GM21786 (cell line): ENCODE data around the gene SLC26A4.
A peak's percentile ranks its signal among the peaks of the same experiment; 100 is the strongest.

ENCODE experiments used
- ATAC-seq: cut with Tn5 transposase; IDR thresholded peaks from one replicate; pipeline ENCODE4 v1.9.1; 2021; ENCODE audit not compliant: unreplicated experiment

The SLC26A4 gene

DNA sequence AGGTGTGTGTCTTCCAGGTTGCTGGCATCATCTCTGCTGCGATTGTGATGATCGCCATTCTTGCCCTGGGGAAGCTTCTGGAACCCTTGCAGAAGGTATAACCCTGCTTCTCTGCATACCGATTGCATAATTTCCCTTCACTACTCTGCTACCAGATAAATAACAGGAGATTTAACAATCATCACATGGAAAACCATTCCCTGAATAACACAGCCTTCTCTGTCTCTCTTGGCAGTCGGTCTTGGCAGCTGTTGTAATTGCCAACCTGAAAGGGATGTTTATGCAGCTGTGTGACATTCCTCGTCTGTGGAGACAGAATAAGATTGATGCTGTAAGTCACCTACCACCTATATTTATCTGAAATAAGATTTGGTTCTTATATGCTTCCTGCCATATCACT lies 33.8 kb downstream of the SLC26A4 start:
- no peak for ATAC-seq

DNA sequence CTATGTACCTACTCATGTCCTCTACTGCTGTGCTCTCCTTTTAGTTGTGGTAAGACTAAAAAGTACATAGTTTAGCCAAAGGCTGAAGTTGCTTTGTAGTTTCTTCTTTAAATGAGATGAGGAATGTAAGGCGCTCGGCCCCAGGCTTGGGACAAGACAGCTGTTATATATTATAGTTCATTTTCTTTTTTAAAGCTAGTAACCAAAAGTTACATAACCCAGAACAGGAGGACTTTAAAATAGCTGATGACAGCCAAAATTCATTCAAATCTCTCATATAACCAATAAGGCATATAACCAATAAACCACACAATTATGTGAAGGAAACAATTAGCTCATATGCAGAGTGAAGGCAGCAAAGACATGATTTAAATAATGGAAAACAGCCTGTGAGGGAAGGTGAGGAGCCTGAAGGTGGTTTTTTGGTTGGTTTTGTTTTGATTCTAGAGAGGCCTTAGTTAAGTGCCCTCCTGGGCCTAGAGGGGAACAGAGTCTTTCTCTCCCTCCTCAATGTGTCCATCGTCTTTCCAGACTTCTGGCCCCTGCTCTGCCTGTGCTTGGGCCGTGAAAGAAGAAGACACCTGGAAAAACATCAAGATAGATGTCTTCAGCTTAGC lies 35.8 kb downstream of the SLC26A4 start:
- no peak for ATAC-seq

DNA sequence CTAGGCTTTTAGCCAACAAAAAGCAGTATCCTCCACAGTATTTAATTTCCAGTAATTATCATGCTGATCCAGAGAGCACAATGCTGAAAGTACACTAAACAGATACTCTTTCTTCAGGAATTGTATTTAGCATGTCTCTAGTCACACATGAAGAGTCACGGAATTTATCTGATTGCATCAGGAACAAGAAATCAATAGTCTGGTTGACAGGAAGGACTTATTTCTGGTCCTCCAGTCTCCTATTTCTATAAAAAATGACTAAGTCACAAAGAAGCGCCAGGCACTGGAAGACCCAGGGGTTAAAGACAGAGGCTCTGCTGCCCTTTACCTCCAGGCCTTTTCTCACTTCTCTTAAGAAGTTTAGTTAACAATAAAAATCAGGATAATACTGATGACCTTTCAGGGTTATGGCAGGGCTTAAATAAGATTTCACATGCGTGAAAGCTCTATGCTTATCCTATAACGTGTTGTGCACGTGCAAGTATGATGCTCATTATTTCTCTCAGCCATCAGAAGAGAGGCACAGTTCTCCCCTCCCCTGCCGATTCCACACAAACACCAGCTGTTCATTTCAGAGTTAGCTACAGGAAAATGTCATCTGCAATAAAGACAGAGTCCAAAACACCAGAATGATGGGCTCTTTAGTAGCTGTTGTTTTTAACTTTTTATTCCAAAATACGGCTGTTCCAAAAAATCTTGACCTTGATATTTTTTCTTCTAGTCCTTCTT lies 36.9 kb downstream of the SLC26A4 start:
- ATAC-seq: no peak

DNA sequence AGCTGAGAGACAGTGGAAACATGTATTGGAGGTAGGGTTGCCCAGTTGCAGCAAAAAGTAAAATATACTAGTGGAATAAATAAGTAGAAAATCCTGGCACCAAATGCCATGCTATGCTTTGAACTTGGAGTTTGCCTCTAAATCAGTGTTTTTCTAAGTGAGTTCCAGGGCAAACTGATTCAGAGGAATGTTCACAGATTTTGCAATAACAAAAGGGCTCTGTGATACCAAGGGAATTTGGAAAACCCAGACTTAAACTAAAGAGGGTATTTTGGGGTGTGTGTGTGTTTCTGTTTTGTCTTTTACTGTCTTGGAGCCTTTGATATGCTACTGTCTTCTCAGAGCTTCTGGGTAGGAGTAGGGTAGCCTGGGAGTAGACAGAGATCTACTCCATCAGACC lies 39.9 kb downstream of the SLC26A4 start:
- no peak for ATAC-seq

DNA sequence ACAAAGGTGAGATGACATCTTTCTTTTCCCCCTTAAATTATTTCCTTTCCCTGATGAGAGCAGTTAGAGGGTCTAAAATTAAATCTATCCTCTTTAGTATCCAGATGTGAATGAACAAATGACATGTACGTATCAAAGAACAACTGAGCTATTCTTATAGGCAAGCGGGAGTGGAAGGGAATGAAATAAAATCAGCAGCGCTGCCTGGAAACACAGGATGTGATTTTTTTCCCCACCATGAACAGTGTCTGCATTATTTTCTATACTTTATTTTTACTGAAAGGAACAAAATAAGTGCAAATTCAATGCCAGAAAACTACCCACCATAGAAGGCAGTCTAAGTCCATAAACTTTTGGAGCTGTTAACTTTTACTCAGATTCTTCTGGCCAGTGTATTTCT lies 40.6 kb downstream of the SLC26A4 start:
- ATAC-seq: no peak

DNA sequence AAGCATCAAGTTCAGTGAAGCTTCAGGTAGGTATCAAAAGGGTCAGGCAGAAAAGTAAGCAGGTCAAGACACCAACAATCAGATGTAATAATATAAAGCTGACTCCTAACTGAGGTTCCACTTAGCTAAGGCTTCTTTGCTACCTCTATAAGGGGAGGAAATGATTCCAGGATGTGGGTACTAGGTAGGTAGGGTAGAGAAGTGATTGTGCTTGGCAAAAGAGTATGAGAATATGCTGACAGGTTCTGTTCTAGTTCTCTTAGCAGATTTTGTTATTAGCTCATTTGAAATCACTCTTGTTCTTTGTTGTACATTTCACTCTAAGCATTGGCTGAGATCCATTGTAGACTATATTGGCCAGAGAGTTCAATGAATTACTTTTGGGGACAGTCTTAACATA lies 42.6 kb downstream of the SLC26A4 start:
- no peak for ATAC-seq

DNA sequence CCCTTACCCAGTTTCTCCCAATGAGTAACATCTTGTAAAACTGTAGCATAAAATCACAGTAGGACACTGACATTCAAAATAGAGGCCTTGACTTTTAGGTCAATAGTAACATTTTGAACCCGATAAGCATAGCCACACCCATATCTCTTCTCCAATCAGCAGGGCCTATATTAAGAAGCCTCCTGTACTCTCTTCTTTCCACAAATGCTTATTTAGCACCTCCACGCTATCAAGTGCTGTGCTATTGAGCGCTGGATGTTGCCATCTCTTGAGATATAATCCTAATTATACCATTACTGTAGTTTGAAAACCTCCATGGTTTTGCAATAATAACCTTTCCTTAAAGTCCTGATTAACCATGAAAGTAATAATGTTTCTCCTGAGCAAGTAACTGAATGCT lies 43.2 kb downstream of the SLC26A4 start:
- ATAC-seq: no peak

DNA sequence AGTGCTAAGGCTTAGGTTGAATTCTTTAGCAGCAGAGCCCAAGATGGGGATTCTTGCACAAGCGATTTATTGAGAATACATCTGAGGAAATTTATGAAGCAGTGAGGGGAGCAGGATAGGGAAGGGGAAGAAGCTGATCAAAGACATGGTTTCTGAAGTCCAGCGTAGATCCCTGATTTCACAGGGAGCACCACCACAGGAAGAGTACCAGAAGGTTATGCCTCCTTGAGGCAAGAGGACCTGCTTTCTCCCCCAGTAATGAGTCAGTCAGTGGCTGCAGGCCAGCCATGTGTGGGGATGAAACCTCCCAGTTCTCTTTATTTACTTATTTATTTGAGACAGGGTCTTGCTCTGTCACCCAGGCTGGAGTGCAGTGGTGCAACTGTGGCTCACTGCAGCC lies 48.3 kb downstream of the SLC26A4 start:
- no peak for ATAC-seq

DNA sequence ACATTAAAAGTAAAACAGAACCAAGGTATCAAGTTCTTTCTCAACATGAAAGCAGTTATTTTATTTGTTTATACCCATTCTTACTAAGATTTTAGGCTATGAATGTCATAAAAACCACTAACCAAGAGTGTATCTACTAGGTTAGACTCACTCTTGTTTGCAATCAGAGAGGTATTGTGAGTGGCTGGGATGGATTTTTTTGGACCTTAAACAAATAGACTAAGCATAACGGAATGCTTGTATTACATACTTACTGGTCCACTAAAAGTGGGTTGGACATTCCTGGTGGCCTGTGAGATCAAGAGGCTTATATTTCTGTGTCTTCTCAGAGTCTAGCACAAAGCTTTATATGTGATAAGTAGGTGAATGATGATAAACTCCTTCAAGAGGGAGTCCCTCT lies 50.7 kb downstream of the SLC26A4 start:
- no peak for ATAC-seq

DNA sequence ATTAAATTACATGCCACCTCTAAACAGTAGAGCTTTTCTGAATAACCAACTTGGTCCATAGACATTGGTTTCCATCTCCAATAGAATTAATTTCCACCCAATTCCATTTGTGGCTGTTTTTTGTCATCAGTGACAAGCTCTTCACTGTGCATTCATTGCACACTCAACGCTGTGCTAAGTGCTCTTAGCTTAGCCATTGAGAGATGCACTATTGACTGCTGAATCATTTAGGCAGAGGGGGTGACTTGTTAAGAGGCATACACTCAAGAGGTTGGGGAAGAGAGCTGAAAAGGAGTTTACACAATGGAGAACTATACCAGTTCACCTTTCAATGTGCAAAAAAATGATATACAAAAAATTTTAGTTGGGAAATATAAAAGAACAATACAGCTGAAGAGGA lies 51.4 kb downstream of the SLC26A4 start:
- no peak for ATAC-seq

DNA sequence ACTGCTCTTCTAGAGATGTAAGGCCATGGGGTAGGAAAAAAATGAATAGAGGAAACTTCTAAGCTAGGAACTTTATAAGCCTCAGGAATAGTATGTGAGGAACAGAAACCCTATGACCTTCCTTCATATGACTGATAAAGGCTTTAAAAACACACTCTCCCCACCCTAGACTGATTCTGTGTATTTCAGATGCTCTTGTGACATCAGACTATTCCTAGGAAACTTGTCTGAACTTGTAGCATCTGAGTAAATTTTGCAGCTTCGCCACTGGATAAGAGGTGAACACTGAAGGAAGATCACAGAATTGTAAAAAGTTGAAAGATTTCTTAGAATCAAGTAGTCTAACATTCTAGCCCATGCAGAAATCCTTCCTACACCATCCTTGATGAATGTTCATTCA lies 52.3 kb downstream of the SLC26A4 start:
- no peak for ATAC-seq

DNA sequence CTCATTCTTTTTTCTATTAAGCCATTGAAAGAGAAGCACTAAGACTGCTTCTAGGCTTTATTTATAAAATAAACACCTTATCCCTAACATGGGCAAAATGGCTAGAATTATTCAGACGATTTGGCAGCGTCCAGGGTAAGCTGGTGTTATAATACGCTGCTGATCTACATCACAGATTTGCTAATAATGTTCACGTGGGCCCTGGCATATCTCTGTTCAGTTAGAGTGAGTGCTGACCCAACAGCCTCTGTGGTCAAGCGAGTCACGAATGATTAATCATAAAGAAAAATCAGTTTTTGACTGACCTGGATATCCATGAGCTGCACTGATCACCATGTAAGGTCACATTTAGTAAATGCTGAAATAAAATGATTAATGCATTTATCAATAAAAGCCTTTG lies 54.9 kb downstream of the SLC26A4 start:
- no peak for ATAC-seq

DNA sequence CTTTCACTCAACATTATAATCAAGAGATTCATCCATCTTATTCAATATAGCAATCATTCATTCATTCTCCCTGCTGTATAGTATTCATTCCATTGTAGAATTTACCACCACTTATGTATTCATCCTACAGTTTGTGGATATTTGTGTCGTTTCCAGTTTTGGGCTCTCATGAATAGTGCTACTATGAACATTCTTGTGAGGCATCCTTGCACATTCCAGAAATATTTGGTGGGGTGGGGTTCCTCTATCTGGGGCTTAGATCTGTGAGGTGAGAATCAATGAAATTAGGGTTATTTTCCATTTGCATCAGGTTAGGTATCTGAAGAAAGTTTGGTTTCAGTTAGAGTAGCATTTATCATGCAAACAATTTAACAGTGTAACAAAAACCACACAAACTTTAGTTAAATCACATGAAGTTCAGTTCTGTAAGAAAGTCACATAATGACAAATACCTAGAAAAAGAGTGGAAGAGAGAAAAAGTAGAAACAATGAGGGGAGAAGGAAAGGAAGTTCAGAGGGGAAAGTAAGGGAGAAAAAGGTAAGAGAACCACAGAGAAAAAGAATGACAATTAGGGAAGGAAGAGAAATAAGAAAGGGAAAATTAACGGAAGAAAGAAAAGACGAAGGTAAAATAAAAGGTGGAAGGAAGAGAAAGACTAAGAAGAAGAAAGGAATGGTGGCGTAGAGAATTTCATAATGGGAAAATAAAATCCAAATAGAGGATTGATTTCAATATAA lies 58.0 kb downstream of the SLC26A4 start:
- ATAC-seq: no peak

DNA sequence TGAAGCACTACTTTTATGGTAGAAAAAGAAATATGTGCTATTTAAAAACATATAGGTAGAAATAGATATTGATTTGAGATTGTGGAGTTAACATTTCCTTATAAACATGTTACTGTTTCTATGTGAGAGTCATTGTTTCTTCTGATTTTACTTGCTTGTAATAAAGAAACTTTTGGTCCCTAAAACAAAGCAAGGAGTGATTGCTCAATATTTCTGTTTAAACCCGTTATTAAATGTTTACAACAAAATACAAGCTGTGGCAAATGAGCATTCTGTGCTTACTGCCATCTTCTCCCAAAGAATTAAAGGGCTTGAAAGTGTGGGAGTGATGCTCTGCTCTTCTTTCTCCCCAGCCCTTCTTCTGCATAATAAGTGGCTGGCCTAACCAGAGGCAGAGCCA lies 60.7 kb downstream of the SLC26A4 start:
- no peak for ATAC-seq

DNA sequence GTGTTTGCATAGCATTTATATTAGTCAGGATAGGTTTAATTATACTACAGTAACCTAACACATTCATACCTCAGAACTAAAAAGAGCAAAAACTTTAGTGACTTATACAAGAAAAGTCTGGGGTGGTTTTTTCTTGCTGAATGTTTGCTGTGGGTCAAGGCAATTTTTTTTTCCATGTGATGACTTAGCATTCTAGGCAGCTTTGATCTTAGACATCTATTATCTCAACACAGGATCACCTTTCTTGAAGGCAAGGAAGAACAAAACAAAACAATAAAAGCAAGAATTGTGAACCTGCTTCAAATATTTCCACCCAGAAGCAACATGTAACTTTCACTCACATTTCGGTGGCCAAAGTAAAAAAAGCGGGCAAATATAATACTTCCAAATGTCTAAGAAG lies 62.6 kb downstream of the SLC26A4 start:
- ATAC-seq: no peak

DNA sequence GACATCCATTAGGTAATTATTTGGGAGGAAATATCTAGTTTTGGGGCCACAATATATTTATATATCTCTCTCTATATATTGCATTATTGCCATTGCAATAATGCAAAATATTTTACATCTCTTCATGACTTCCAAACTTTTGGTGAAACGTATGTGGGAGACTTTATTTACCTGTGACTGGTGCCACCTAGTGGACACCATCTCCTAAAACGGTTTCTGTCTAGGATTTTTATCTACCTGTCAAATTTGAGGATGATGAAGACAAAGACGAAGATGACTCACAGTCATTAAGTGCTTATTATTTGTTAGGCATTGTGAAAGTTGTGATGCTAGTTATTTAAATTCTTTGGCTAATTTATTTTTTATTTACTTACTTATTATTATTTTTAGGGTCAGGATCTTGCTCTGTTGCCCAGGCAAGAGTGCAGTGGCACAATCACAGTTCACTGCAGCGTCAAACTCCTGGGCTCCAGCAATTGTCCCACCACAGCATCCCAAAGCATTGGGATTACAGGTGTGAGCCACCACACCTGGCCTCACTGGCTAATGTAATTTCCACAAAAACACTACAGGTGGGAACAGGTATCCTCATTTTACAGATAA lies 64.6 kb downstream of the SLC26A4 start:
- no peak for ATAC-seq

DNA sequence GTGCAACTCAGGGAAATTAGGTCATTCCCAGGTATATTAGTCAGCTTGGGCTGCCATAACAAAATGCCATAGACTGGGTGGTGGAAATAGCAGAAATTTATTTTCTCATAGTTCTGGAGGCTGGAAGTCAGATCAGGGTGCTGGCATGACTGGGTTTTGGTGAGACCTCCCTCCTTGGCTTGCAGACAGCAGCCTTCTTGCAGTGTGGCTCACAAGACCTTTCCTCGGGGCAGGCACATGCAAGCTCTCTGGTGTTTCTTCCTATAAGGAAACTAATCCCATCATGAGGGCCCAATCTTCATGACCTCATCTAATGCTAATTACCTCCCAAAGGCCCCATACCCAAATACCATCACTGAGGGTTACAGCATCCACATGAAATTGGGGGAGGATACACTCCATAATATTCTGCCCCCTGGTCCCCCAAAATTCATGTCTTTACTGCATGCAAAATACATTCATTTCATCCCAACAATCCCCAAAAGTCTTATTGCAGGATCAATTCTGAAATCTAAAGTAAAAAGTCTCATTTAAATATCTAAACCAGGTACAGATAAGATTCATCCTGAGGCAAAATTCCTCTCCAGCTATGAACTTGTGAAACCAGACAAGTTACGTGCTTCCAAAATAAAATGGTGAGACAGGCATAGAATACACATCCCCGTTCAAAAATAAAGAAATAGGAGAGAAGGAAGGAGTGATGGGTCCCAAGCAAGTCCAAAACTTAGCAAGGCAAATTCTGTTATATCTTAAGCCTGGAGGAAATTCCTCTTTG lies 65.9 kb downstream of the SLC26A4 start:
- ATAC-seq: no peak

DNA sequence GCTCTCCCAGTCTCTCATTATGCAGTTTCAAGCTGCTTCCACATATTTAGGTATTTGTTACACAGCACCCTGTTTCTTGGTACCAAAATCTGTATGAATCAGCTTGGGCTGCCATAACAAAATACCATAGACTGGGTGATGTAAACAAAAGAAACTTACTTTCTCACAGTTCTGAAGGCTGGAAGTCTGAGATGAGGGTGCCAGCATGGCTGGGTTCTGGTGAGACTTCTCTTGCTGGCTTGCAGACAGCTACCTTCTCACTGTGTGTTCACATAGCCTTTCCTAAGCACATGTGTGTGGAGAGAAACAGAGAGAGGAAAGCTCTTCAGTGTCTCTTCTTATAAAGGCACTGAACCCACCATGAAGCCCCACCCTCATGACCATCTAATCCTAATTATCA lies 67.6 kb downstream of the SLC26A4 start:
- ATAC-seq: no peak

DNA sequence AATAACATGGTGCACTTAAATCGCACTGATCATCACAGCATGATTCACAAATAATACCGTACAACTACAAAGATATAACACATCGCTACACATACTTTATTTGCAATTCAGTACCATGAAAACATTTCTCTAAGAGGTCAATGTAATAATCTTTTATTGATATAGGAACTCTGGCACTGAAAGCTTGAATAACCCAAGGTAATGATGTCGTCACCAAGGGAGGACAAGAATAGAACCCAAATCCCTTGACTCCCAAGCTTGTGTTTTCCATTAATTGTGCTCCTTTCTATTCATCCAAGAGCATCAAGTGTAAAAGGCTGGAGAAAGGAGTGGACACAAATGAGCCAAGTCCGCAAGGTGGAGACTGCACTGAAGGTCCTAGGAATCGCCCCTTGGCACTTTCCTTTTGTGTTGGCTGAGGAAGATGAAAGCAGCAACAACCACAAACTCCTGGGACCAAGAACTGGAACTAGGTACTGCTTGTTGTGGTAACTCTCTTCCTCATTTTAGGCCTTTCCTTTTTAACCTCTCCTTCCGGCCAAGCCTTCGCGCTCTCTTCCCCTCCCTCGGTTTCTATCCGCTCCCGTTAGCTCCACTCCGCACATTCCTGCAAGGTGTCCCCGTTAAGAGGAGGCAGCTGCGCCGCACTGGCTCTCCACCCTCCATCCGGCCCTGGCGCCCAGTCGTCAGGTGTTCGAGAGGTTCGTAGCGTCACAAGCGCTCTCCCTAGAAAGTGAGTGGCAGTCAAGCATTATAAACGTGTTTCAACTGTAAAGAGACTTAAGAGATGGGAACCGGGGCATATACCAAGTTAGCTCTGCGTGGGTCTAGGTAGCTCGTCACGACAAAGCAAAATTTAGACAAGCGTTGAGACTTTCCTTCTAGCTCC lies 82.3 kb downstream of the SLC26A4 start:
- ATAC-seq: peak; percentile 34
